ENCODE measurements around the gene TICAM1. TPM values are rescaled to one million over a fixed set of nuclear protein-coding genes. Genes with fewer than 3 reads are reported as not detected.

TICAM1 gene
- total and polyA plus RNA-seq, 2 of the 13 experiments (the other 11 are each of a cell fraction or from before 2014, with no cell fraction given) = 0.33 to 0.95 TPM

DNA sequence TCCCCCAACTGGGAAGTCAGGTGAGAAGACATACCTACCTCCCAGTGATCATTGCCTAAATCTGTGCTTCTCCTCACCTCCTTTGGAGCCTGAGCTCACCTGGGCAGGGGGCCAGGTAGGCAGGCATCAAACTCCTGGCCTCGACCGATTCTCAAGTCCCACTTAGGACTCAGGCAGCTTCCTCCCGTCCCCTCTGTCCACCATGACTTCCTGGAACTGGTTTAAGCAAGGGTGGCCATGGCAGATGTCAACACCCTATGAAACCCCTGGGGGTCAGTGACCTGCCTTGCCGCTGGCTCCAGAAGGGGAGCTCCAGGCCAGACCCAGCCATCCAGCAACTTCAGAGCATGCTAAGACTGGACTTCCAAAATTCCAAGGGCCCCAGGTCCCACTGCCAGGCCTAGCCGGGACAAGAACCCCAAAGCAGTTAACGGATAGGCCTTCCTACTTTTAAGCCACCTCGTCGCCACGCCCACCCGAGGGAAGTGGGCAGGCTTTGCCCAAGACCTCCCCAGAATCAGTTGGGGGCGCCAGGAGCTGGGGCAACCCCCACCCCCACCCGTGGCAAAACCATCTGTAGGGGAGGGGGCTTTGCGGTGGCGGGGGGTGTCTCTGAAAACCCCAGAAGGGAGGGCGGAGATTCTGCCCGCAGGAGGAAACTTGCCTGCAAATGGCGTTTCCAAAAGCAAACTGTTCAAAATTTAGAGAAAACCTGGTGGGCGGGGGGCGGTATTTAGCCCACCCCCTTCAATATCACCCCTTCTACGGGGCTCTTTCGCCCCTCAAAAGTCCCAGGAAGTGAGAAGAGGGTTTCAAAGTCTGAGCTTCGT lies 35.3 kb upstream of the TICAM1 start (continued):
- TF ChIP-seq, protein P1, sequence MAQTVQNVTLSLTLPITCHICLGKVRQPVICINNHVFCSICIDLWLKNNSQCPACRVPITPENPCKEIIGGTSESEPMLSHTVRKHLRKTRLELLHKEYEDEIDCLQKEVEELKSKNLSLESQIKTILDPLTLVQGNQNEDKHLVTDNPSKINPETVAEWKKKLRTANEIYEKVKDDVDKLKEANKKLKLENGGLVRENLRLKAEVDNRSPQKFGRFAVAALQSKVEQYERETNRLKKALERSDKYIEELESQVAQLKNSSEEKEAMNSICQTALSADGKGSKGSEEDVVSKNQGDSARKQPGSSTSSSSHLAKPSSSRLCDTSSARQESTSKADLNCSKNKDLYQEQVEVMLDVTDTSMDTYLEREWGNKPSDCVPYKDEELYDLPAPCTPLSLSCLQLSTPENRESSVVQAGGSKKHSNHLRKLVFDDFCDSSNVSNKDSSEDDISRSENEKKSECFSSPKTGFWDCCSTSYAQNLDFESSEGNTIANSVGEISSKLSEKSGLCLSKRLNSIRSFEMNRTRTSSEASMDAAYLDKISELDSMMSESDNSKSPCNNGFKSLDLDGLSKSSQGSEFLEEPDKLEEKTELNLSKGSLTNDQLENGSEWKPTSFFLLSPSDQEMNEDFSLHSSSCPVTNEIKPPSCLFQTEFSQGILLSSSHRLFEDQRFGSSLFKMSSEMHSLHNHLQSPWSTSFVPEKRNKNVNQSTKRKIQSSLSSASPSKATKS (CRISPR knock-in tag; IDR thresholded peaks at IDR 0.05) = no peak
- TF ChIP-seq, protein P2, sequence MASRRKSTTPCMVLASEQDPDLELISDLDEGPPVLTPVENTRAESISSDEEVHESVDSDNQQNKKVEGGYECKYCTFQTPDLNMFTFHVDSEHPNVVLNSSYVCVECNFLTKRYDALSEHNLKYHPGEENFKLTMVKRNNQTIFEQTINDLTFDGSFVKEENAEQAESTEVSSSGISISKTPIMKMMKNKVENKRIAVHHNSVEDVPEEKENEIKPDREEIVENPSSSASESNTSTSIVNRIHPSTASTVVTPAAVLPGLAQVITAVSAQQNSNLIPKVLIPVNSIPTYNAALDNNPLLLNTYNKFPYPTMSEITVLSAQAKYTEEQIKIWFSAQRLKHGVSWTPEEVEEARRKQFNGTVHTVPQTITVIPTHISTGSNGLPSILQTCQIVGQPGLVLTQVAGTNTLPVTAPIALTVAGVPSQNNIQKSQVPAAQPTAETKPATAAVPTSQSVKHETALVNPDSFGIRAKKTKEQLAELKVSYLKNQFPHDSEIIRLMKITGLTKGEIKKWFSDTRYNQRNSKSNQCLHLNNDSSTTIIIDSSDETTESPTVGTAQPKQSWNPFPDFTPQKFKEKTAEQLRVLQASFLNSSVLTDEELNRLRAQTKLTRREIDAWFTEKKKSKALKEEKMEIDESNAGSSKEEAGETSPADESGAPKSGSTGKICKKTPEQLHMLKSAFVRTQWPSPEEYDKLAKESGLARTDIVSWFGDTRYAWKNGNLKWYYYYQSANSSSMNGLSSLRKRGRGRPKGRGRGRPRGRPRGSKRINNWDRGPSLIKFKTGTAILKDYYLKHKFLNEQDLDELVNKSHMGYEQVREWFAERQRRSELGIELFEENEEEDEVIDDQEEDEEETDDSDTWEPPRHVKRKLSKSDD (CRISPR knock-in tag; IDR thresholded peaks at IDR 0.05; ENCODE audit: low read depth) = 0 out of 2 replicates have a peak, but pooled peaks have one; percentile 41
- TF ChIP-seq, protein P3, sequence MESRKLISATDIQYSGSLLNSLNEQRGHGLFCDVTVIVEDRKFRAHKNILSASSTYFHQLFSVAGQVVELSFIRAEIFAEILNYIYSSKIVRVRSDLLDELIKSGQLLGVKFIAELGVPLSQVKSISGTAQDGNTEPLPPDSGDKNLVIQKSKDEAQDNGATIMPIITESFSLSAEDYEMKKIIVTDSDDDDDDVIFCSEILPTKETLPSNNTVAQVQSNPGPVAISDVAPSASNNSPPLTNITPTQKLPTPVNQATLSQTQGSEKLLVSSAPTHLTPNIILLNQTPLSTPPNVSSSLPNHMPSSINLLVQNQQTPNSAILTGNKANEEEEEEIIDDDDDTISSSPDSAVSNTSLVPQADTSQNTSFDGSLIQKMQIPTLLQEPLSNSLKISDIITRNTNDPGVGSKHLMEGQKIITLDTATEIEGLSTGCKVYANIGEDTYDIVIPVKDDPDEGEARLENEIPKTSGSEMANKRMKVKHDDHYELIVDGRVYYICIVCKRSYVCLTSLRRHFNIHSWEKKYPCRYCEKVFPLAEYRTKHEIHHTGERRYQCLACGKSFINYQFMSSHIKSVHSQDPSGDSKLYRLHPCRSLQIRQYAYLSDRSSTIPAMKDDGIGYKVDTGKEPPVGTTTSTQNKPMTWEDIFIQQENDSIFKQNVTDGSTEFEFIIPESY (CRISPR knock-in tag; IDR thresholded peaks at IDR 0.05) = no peak
- TF ChIP-seq, protein P4, sequence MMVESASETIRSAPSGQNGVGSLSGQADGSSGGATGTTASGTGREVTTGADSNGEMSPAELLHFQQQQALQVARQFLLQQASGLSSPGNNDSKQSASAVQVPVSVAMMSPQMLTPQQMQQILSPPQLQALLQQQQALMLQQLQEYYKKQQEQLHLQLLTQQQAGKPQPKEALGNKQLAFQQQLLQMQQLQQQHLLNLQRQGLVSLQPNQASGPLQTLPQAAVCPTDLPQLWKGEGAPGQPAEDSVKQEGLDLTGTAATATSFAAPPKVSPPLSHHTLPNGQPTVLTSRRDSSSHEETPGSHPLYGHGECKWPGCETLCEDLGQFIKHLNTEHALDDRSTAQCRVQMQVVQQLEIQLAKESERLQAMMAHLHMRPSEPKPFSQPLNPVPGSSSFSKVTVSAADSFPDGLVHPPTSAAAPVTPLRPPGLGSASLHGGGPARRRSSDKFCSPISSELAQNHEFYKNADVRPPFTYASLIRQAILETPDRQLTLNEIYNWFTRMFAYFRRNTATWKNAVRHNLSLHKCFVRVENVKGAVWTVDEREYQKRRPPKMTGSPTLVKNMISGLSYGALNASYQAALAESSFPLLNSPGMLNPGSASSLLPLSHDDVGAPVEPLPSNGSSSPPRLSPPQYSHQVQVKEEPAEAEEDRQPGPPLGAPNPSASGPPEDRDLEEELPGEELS (CRISPR knock-in tag; IDR thresholded peaks at IDR 0.05) = no peak
- TF ChIP-seq TOE1 (CRISPR knock-in tag; IDR thresholded peaks at IDR 0.05) (no peak), NR2F2 (IDR thresholded peaks at IDR 0.05; ENCODE audit: borderline replicate concordance, low read depth) (0 out of 2 replicates have a peak, but pooled peaks have one; percentile 22), NR2F1 (CRISPR knock-in tag; IDR thresholded peaks at IDR 0.05) (peak in 1 of 2 experiments; percentile 45; a peak in 1 of 4 replicates), MZF1 (CRISPR knock-in tag; IDR thresholded peaks at IDR 0.05; ENCODE audit: borderline replicate concordance) (no peak), ZNF547 (CRISPR knock-in tag; IDR thresholded peaks at IDR 0.05) (no peak), ZNF230 (CRISPR knock-in tag; IDR thresholded peaks at IDR 0.05) (0 out of 2 replicates have a peak, but pooled peaks have one; percentile 64), ZNF543 (CRISPR knock-in tag; IDR thresholded peaks at IDR 0.05) (no peak), PCBP1 (IDR thresholded peaks at IDR 0.05; ENCODE audit: borderline replicate concordance, low read depth, low read length) (no peak), ZBTB42 (CRISPR knock-in tag; IDR thresholded peaks at IDR 0.05) (no peak), ZNF577 (CRISPR knock-in tag; IDR thresholded peaks at IDR 0.05; ENCODE audit: borderline replicate concordance, low read depth) (no peak)

All from HepG2 (cell line).